ENCODE results near the gene LLGL1.

The LLGL1 gene

DNA sequence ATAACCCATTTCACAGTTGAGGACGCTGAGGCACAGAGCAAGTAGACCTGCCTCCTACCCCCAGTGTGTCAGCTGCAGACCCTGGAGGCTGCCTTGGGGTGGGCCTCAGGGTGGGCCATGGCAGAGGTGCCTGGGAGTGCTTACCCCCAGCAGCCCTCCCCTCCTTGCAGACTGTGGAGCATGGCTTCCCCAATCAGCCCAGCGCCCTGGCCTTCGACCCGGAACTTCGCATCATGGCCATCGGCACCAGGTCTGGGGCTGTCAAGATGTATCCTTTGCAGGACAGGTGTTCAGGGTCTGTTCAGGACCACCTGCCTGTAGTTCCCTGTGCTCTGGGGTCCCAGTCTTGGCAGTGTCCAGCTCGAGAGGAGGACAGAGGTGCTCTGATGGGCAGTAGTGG lies 4.3 kb downstream of the LLGL1 start:
- Histone ChIP-seq H3K4me3 (ENCODE audit: low read length in 2 of 2) (no peak overlapping the region), H3K9me3 (ENCODE audit: control insufficient read depth in 2 of 2, low read length in 2 of 2) (no peaks in the 10 kb centered on the region), H3K9ac (ENCODE audit: low read length in 2 of 2) (no peak overlapping the region), H3K27me3 (ENCODE audit: control insufficient read depth in 1 of 2, insufficient read depth in 2 of 2, low read length in 2 of 2) (no peaks in the 10 kb centered on the region), H3K4me1 (ENCODE audit: control insufficient read depth, insufficient read depth, low read length) (peaks cover 17% of the 10 kb centered on the region), H3K27ac (ENCODE audit: low read length) (no peak overlapping the region), H3K36me3 (ENCODE audit: control insufficient read depth in 2 of 2, insufficient read depth in 2 of 2, low read length in 2 of 2) (peaks cover 5 to 7% of the 10 kb centered on the region in 2 donors)

DNA sequence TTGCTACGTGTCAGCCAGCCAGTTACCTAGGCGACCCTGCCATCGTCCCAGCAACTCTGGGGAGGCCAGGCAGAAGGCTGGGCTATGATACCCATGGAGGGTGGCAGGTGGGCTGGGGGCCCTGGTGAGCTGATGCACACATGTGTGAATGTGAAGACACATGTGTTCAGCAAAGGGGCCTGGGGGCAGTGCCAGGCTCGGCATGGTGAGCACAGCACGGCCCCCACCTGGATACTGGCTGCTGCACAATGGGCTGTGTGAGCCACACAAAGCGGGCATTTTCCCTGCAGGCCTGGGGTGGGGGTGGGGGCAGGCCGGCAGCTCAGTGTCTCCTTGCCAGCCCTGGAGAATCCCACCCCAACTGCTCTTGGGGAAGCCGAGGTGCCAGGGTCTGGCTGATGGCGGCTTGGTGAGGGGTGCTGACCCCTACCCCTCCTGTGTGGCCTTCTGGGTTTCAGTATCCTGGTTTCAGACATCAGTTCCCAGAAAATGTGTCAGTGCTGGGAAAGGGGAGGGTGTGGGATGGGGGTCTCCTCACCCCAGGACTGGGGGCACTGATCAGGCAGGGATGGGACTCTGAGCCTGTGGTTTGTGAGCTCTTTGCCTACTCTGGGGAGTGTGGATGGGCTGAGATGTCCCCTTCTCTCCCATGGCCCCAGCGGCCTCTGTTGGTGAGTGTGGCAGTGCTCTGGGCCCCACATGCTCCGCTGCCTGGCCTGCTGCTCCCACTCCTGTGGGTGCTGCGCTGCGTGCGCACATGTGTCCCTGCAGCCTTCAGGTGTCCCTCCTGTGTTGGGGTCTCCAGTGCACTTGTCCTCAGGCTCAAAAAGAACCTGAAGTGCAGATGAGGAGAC lies 5.1 kb downstream of the LLGL1 start:
- peaks cover 12% of the 10 kb centered on the region for H3K4me1 ChIP-seq (ENCODE audit: control insufficient read depth, insufficient read depth, low read length)
- H3K9ac ChIP-seq (ENCODE audit: low read length in 2 of 2) = no peak overlapping the region

DNA sequence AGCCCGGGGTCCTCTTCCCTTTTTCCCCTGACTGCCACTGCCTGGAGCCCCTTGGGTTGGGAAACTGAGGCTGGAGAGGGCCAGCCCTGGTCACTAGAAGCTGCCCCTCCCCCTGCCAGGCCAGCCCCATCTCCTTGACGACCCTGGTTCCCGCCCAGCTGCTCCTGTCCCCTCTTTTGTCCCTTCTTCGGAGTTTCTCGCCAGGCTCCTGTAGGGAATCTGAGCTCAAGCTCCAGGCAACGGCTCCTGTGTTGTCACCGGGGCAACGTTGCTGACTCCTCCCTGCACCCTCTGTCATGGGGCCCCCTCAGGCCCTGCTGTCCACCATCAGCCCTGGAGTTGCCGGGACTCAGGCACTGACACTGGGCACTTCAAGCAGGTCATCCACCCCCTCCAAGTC lies 5.7 kb downstream of the LLGL1 start:
- H3K4me1 ChIP-seq (ENCODE audit: control insufficient read depth, insufficient read depth, low read length) = peaks cover 9% of the 10 kb centered on the region
- no peak overlapping the region for H3K4me3 ChIP-seq (ENCODE audit: low read length in 2 of 2)
- no peaks in the 10 kb centered on the region for H3K9me3 ChIP-seq (ENCODE audit: control insufficient read depth in 2 of 2, low read length in 2 of 2)
- no peaks in the 10 kb centered on the region for H3K27me3 ChIP-seq (ENCODE audit: control insufficient read depth in 1 of 2, insufficient read depth in 2 of 2, low read length in 2 of 2)
- H3K36me3 ChIP-seq (ENCODE audit: control insufficient read depth in 2 of 2, insufficient read depth in 2 of 2, low read length in 2 of 2) = peaks cover 8 to 16% of the 10 kb centered on the region in 2 donors
- H3K9ac ChIP-seq (ENCODE audit: low read length in 2 of 2) = no peak overlapping the region
- no peak overlapping the region for H3K27ac ChIP-seq (ENCODE audit: low read length)

More for the DNA sequence above, 5.1 kb downstream of the LLGL1 start:
- Histone ChIP-seq H3K9me3 (ENCODE audit: control insufficient read depth in 2 of 2, low read length in 2 of 2) (no peaks in the 10 kb centered on the region), H3K4me3 (ENCODE audit: low read length in 2 of 2) (no peak overlapping the region), H3K27me3 (ENCODE audit: control insufficient read depth in 1 of 2, insufficient read depth in 2 of 2, low read length in 2 of 2) (no peaks in the 10 kb centered on the region), H3K36me3 (ENCODE audit: control insufficient read depth in 2 of 2, insufficient read depth in 2 of 2, low read length in 2 of 2) (peaks cover 8 to 12% of the 10 kb centered on the region in 2 donors), H3K27ac (ENCODE audit: low read length) (no peak overlapping the region)

DNA sequence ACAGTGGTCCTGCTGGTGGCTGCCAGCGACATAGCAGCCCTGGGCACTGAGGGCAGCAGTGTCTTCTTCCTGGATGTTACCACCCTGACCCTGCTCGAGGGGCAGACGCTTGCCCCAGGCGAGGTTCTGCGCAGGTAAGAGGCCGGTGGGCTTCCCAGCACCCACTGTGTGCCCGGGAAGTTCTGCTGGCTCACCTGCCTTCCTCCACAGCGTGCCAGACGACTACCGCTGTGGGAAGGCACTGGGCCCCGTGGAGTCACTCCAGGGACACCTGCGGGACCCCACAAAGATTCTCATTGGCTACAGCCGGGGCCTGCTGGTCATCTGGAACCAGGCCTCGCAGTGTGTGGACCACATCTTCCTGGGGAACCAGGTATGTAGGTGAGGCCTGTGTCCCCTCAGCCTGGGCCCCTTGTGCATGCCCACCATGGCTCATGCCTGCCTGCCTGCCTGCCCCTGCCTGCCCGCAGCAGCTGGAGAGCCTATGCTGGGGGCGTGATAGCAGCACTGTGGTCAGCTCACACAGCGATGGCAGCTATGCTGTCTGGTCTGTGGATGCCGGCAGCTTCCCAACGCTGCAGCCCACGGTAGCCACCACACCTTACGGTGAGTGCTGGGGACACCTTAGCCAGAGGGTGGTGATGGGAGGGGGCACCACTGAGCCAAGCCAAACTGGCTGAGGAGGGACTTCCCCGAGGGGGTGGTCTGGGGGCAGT lies 8.5 kb downstream of the LLGL1 start:
- no peaks in the 10 kb centered on the region for H3K4me1 ChIP-seq (ENCODE audit: control insufficient read depth, insufficient read depth, low read length)
- H3K27ac ChIP-seq (ENCODE audit: low read length) = no peak overlapping the region
- H3K9ac ChIP-seq (ENCODE audit: low read length in 2 of 2) = no peak overlapping the region
- peaks cover 20 to 34% of the 10 kb centered on the region in 2 donors for H3K36me3 ChIP-seq (ENCODE audit: control insufficient read depth in 2 of 2, insufficient read depth in 2 of 2, low read length in 2 of 2)
- H3K9me3 ChIP-seq (ENCODE audit: control insufficient read depth in 2 of 2, low read length in 2 of 2) = no peaks in the 10 kb centered on the region
- no peaks in the 10 kb centered on the region for H3K27me3 ChIP-seq (ENCODE audit: control insufficient read depth in 1 of 2, insufficient read depth in 2 of 2, low read length in 2 of 2)
- no peak overlapping the region for H3K4me3 ChIP-seq (ENCODE audit: low read length in 2 of 2)

DNA sequence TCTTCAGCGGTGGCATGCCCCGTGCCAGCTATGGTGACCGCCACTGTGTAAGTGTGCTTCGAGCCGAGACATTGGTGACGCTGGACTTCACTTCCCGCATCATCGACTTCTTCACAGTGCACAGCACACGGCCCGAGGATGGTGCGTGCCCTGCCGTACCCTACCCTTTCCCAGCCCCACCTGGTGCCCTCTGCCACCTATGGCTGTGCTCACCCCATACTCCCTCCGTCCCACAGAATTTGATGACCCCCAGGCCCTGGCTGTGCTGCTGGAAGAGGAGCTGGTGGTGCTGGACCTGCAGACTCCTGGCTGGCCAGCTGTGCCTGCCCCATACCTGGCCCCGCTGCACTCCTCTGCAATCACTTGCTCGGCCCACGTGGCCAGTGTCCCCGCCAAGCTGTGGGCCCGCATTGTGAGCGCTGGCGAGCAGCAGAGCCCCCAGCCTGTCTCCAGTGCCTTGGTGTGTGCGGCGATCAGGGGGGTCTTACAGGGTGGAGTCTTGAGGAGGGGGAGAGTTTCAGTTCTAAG lies 9.5 kb downstream of the LLGL1 start:
- H3K27ac ChIP-seq (ENCODE audit: low read length) = no peak overlapping the region
- H3K9ac ChIP-seq (ENCODE audit: low read length in 2 of 2) = no peak overlapping the region
- H3K9me3 ChIP-seq (ENCODE audit: control insufficient read depth in 2 of 2, low read length in 2 of 2) = no peaks in the 10 kb centered on the region
- H3K4me3 ChIP-seq (ENCODE audit: low read length in 2 of 2) = no peak overlapping the region
- H3K27me3 ChIP-seq (ENCODE audit: control insufficient read depth in 1 of 2, insufficient read depth in 2 of 2, low read length in 2 of 2) = no peaks in the 10 kb centered on the region
- no peaks in the 10 kb centered on the region for H3K4me1 ChIP-seq (ENCODE audit: control insufficient read depth, insufficient read depth, low read length)
- H3K36me3 ChIP-seq (ENCODE audit: control insufficient read depth in 2 of 2, insufficient read depth in 2 of 2, low read length in 2 of 2) = peaks cover 20 to 34% of the 10 kb centered on the region in 2 donors

DNA sequence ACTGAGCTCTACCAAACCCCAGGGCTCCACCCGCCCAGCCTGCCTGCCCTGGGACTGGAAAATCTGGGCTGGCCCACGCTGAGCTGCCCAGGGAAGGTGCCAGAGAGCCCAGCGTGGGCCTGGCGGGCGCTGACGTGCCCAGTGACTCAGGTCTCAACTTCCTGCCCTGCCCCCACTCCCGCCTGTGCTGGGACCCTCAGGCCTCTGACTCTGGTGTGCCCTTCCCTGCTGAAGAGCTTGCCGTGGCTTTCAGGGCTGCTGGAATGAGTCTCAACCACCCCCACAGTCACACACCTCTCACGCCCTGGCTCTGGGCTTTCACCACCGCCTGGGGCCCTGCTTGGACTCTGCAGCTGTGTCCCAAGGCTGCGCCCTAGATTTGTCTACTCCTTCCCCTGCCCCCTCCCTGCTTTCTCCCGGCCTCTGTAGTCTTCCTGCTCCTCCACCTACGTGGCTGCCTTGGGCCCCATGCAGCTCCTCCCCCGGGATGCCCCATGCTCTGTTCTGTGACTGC lies 10.4 kb downstream of the LLGL1 start:
- Histone ChIP-seq H3K36me3 (ENCODE audit: control insufficient read depth in 2 of 2, insufficient read depth in 2 of 2, low read length in 2 of 2) (peaks cover 20 to 36% of the 10 kb centered on the region in 2 donors), H3K9me3 (ENCODE audit: control insufficient read depth in 2 of 2, low read length in 2 of 2) (no peaks in the 10 kb centered on the region), H3K27ac (ENCODE audit: low read length) (no peak overlapping the region), H3K27me3 (ENCODE audit: control insufficient read depth in 1 of 2, insufficient read depth in 2 of 2, low read length in 2 of 2) (no peaks in the 10 kb centered on the region), H3K4me3 (ENCODE audit: low read length in 2 of 2) (no peak overlapping the region), H3K4me1 (ENCODE audit: control insufficient read depth, insufficient read depth, low read length) (no peaks in the 10 kb centered on the region), H3K9ac (ENCODE audit: low read length in 2 of 2) (no peak overlapping the region)

DNA sequence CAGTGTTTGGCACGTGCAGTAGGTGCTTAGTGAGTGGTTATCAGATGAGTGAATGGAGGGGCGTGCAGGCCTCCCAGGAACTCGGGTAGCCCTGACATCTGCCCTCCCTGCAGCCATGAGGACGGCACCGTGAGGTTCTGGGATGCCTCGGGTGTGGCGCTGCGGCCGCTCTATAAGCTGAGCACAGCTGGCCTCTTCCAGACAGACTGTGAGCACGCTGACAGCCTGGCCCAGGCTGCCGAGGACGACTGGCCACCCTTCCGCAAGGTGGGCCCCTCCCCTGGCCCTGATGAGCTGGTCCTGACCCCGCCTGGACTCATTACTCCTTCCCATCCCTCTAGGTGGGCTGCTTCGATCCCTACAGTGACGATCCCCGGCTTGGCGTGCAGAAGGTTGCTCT lies 11.1 kb downstream of the LLGL1 start:
- Histone ChIP-seq H3K4me1 (ENCODE audit: control insufficient read depth, insufficient read depth, low read length) (no peaks in the 10 kb centered on the region), H3K9ac (ENCODE audit: low read length in 2 of 2) (no peak overlapping the region), H3K4me3 (ENCODE audit: low read length in 2 of 2) (no peak overlapping the region), H3K27ac (ENCODE audit: low read length) (no peak overlapping the region), H3K27me3 (ENCODE audit: control insufficient read depth in 1 of 2, insufficient read depth in 2 of 2, low read length in 2 of 2) (no peaks in the 10 kb centered on the region), H3K36me3 (ENCODE audit: control insufficient read depth in 2 of 2, insufficient read depth in 2 of 2, low read length in 2 of 2) (peaks cover 20 to 37% of the 10 kb centered on the region in 2 donors), H3K9me3 (ENCODE audit: control insufficient read depth in 2 of 2, low read length in 2 of 2) (no peaks in the 10 kb centered on the region)

DNA sequence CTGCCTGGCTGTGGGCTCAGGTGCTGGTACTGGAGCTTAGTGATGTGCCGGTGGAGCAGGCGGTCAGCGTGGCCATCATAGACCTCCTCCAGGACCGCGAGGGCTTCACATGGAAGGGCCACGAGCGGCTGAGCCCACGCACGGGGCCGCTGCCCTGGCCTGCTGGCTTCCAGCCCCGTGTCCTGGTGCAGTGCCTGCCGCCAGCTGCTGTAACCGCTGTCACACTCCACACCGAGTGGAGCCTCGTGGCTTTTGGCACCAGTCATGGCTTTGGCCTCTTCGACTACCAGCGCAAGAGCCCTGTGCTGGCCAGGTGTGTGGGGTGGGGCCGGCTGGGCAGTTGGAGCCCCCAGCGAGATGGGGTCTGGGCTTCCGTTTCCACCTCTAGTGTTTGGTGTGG lies 12.0 kb downstream of the LLGL1 start:
- Histone ChIP-seq H3K4me3 (ENCODE audit: low read length in 2 of 2) (no peak overlapping the region), H3K27ac (ENCODE audit: low read length) (no peak overlapping the region), H3K9ac (ENCODE audit: low read length in 2 of 2) (no peak overlapping the region), H3K27me3 (ENCODE audit: control insufficient read depth in 1 of 2, insufficient read depth in 2 of 2, low read length in 2 of 2) (no peaks in the 10 kb centered on the region), H3K9me3 (ENCODE audit: control insufficient read depth in 2 of 2, low read length in 2 of 2) (no peaks in the 10 kb centered on the region), H3K4me1 (ENCODE audit: control insufficient read depth, insufficient read depth, low read length) (no peaks in the 10 kb centered on the region), H3K36me3 (ENCODE audit: control insufficient read depth in 2 of 2, insufficient read depth in 2 of 2, low read length in 2 of 2) (peaks cover 20 to 38% of the 10 kb centered on the region in 2 donors)

DNA sequence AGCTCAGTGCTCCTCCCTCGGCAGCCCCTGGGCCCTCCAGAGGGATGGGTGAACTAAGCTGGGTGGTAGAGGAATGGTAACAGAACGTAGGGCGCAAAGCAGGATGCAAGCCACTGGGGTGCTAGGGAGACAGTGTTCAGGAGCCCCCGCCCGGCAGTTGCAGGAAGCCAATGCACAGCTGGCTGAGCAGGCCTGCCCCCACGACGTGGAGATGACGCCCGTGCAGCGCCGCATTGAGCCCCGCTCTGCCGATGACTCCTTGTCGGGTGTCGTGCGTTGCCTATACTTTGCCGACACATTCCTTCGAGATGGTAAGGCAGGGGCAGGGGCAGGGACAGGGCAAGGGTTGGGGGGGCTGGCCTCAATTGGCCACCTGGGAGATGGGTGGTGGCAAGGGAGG lies 12.9 kb downstream of the LLGL1 start:
- no peaks in the 10 kb centered on the region for H3K4me1 ChIP-seq (ENCODE audit: control insufficient read depth, insufficient read depth, low read length)
- no peak overlapping the region for H3K27ac ChIP-seq (ENCODE audit: low read length)
- no peak overlapping the region for H3K4me3 ChIP-seq (ENCODE audit: low read length in 2 of 2)
- H3K27me3 ChIP-seq (ENCODE audit: control insufficient read depth in 1 of 2, insufficient read depth in 2 of 2, low read length in 2 of 2) = no peaks in the 10 kb centered on the region
- H3K9ac ChIP-seq (ENCODE audit: low read length in 2 of 2) = no peak overlapping the region
- no peaks in the 10 kb centered on the region for H3K9me3 ChIP-seq (ENCODE audit: control insufficient read depth in 2 of 2, low read length in 2 of 2)
- peaks cover 21 to 38% of the 10 kb centered on the region in 2 donors for H3K36me3 ChIP-seq (ENCODE audit: control insufficient read depth in 2 of 2, insufficient read depth in 2 of 2, low read length in 2 of 2)

DNA sequence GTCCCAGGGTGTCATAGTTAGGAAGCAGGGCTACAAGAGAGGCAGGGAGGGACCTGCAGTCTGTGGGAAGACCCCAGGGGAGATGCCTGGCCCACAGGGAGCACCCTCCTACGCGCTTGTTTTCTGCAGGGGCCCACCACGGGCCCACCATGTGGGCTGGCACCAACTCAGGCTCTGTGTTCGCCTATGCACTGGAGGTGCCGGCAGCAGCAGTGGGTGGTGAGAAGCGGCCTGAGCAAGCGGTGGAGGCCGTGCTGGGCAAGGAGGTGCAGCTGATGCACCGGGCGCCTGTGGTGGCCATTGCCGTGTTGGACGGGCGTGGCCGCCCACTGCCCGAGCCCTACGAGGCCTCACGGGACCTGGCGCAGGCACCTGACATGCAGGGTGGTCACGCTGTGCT lies 15.0 kb downstream of the LLGL1 start:
- Histone ChIP-seq H3K36me3 (ENCODE audit: control insufficient read depth in 2 of 2, insufficient read depth in 2 of 2, low read length in 2 of 2) (peaks cover 23 to 39% of the 10 kb centered on the region in 2 donors), H3K9me3 (ENCODE audit: control insufficient read depth in 2 of 2, low read length in 2 of 2) (no peaks in the 10 kb centered on the region), H3K4me1 (ENCODE audit: control insufficient read depth, insufficient read depth, low read length) (no peaks in the 10 kb centered on the region), H3K9ac (ENCODE audit: low read length in 2 of 2) (no peak overlapping the region), H3K4me3 (ENCODE audit: low read length in 2 of 2) (no peak overlapping the region), H3K27ac (ENCODE audit: low read length) (no peak overlapping the region), H3K27me3 (ENCODE audit: control insufficient read depth in 1 of 2, insufficient read depth in 2 of 2, low read length in 2 of 2) (no peaks in the 10 kb centered on the region)

Measured in stomach smooth muscle (tissue), 2 donors.